SU-DHL-6 (cell line): ENCODE data around the gene DROSHA.

Experiments used
- H2AFZ ChIP-seq: fragments of 200-600 bp; sonication (generic); 2 replicates; pipeline ENCODE4 v1.6.1; 2014; ENCODE audit warnings: low read depth, mild to moderate bottlenecking, moderate library complexity, mixed read lengths, antibody characterized with exemption, low read length; ENCODE audit not compliant: severe bottlenecking
- H3F3A ChIP-seq: fragments of 200-600 bp; shearing (Covaris generic); 2 replicates; pipeline ENCODE4 v1.6.0; 2016; ENCODE audit warnings: antibody characterized with exemption, mild to moderate bottlenecking; ENCODE audit not compliant: insufficient read depth
- H3K27ac ChIP-seq: fragments of 200-600 bp; sonication (generic); 2 replicates; pipeline ENCODE4 v1.5.1; 2016; ENCODE audit warnings: low read depth, mild to moderate bottlenecking, low read length, moderate library complexity, mixed read lengths
- H3K27me3 ChIP-seq: fragments of 200-600 bp; sonication (generic), shearing (Covaris generic); 2 replicates; pipeline ENCODE4 v1.6.0; 2014; ENCODE audit warnings: mild to moderate bottlenecking, low read length
- H3K36me3 ChIP-seq: fragments of 200-600 bp; sonication (generic); 2 replicates; pipeline ENCODE4 v1.6.1; 2014; ENCODE audit warnings: mild to moderate bottlenecking, low read length, mixed read lengths
- H3K4me2 ChIP-seq: fragments of 300-600, 200-600 bp; shearing (Covaris generic), sonication (generic); 2 replicates; pipeline ENCODE4 v1.6.0; 2014; ENCODE audit warnings: low read length, low read depth, mild to moderate bottlenecking; ENCODE audit not compliant: poor library complexity, severe bottlenecking
- H3K4me3 ChIP-seq: fragments of 200-600 bp; sonication (generic); 2 replicates; pipeline ENCODE4 v1.5.1; 2014; ENCODE audit warnings: antibody characterized with exemption, low read length, mild to moderate bottlenecking, mixed read lengths; ENCODE audit not compliant: insufficient read depth, poor library complexity, severe bottlenecking
- H3K79me2 ChIP-seq: fragments of 200-600 bp; sonication (generic); 2 replicates; pipeline ENCODE4 v1.6.1; 2014; ENCODE audit warnings: mild to moderate bottlenecking, low read length, moderate library complexity; ENCODE audit not compliant: insufficient read depth
- H3K9ac ChIP-seq: fragments of 200-600 bp; sonication (generic); 2 replicates; pipeline ENCODE4 v1.7.0; 2014; ENCODE audit warnings: mild to moderate bottlenecking, low read length
- H3K9me2 ChIP-seq: fragments of 200-600 bp; sonication (generic); replicated peaks from 2 replicates; pipeline ENCODE4 v1.6.1; 2014; ENCODE audit warnings: low read length; ENCODE audit not compliant: insufficient read depth
- H3K9me3 ChIP-seq: fragments of 200-600 bp; sonication (generic); 2 replicates; pipeline ENCODE4 v1.6.1; 2014; ENCODE audit warnings: low read length, mixed read lengths; ENCODE audit not compliant: insufficient read depth
- H4K20me1 ChIP-seq: fragments of 200-600 bp; sonication (generic); 2 replicates; pipeline ENCODE4 v1.6.1; 2014; ENCODE audit warnings: low read depth, mild to moderate bottlenecking, antibody characterized with exemption, low read length, moderate library complexity, mixed read lengths
- CTCF ChIP-seq: fragments of 200-600 bp; sonication (generic); IDR thresholded peaks from one replicate; pipeline ENCODE4 v1.5.1; 2017; ENCODE audit warnings: antibody characterized with exemption, mild to moderate bottlenecking, low read length, moderate library complexity; ENCODE audit not compliant: insufficient read depth, poor library complexity, severe bottlenecking
- EZH2phosphoT487 ChIP-seq: fragments of 200-600 bp; sonication (generic), shearing (Covaris generic); conservative IDR thresholded peaks from 2 replicates; pipeline ENCODE4 v1.6.1; 2018; ENCODE audit warnings: mild to moderate bottlenecking, antibody characterized with exemption, low read length, moderate library complexity, mixed read lengths

DROSHA gene

DNA sequence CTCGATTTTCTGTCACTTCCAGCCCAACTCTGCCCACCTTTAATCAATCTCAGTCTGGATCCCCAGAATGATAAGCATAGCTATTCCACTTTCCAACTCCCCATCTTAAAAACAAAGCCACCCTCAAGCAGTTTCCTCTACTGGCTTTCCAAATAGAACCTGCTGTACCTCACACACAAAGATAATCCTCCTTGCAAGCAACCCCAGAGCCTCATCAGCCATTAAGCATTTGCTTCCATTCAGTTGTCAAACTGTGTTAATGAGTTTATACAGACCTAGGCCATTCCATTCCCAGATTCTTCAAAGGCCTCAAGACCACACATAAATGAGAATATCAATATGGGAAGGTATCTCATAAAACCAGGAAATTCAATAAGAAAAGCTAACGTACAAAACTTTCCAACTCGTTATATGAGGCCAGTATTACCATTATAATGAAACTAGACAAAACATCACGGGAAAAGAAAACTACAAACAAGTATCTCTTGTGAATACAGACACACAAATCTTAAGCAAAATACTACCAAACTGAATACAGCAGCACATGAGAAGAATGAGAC, 86.8 kb downstream of the DROSHA start:
- Histone ChIP-seq H3K9me2 (no peaks in the 10 kb centered on the region), H3K9me3 (no peaks in the 10 kb centered on the region), H2AFZ (no peak overlapping the region), H3K4me2 (no peak overlapping the region), H3K4me3 (no peak overlapping the region), H3K9ac (no peak overlapping the region), H3K36me3 (peaks cover 21% of the 10 kb centered on the region; the same call in 1 of the 2 replicates), H3F3A (no peaks in the 10 kb centered on the region), H3K27me3 (no peaks in the 10 kb centered on the region), H3K27ac (no peak overlapping the region), H3K79me2 (no peaks in the 10 kb centered on the region), H4K20me1 (no peaks in the 10 kb centered on the region)
- TF ChIP-seq EZH2phosphoT487 (no peak), CTCF (no peak)

DNA sequence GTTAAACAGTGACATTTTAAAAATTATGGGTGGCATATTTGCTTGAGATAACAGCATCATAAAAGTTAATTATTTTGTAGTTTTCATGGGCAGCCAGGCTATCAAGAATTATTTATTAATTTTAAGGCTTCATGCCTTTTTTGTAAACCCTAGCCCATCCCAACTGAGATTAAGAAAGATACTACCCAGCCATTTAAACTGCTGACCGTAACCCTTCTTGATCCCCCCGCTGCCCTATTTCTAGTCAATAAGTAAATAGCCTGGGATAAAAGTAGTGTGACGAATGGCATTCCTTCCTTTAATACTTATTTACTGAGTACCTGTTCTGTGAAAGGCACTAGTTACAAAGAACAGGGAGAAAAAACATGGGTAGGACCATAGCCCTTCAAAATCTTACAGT, 88.3 kb downstream of the DROSHA start:
- Histone ChIP-seq H2AFZ (no peak overlapping the region), H3K27ac (no peak overlapping the region), H3K9ac (no peak overlapping the region), H3K9me3 (no peaks in the 10 kb centered on the region), H3K27me3 (no peaks in the 10 kb centered on the region), H3K9me2 (no peaks in the 10 kb centered on the region), H3K36me3 (peaks cover 17% of the 10 kb centered on the region; the same call in 1 of the 2 replicates), H3K4me2 (no peak overlapping the region), H4K20me1 (no peaks in the 10 kb centered on the region), H3F3A (no peaks in the 10 kb centered on the region), H3K79me2 (no peaks in the 10 kb centered on the region), H3K4me3 (no peak overlapping the region)
- TF ChIP-seq EZH2phosphoT487 (no peak), CTCF (no peak)

- Histone ChIP-seq H3K9me3 (no peaks in the 10 kb centered on the region), H3F3A (no peaks in the 10 kb centered on the region), H3K9ac (no peak overlapping the region), H3K4me3 (no peak overlapping the region), H4K20me1 (no peaks in the 10 kb centered on the region), H3K79me2 (no peaks in the 10 kb centered on the region), H3K4me2 (no peak overlapping the region), H3K27ac (no peak overlapping the region), H3K9me2 (no peaks in the 10 kb centered on the region), H3K36me3 (peaks cover 7% of the 10 kb centered on the region; the same call in 1 of the 2 replicates), H3K27me3 (no peaks in the 10 kb centered on the region), H2AFZ (no peak overlapping the region)
- TF ChIP-seq EZH2phosphoT487 (no peak), CTCF (no peak)
These were observed 89.7 kb downstream of the DROSHA start for GRCh38 chr5:31442058-31442745.
